Ramos (cell line): ENCODE measurements around the gene KRTAP2-1.
"Not testable (repeated sequence)": the region's sequence is repeated elsewhere in the genome, so short reads cannot be mapped to it uniquely, and the experiment has no call there.

Source experiments
- in situ Hi-C: fragments of 300-500 bp; cut with MboI; formaldehyde crosslinking; loops from one replicate; pipeline ENCODE4 v1.14.3; 2022; ENCODE audit warnings: low sequenced_read_pairs; ENCODE audit not compliant: unreplicated experiment

Gene KRTAP2-1

GRCh38 chr17:41046735-41047465 is at the start of gene KRTAP2-1:
Gene KRTAP2-1, minus strand, starts transcription at chr17:41047316. Its CDS starts 49 bp downstream, at chr17:41047267.
- in situ Hi-C loops: not testable (repeated sequence)

GRCh38 chr17:41096055-41096454 is 48.9 kb upstream of the KRTAP2-1 start:
- in situ Hi-C loops: no loop called here

GRCh38 chr17:41088760-41089352 is 41.7 kb upstream of the KRTAP2-1 start:
- in situ Hi-C loops: not testable (repeated sequence)

- in situ Hi-C loops: not testable (repeated sequence)
Observed at GRCh38 chr17:41084100-41084856, 37.2 kb upstream of the KRTAP2-1 start, which contains the start of gene KRTAP4-7. Gene KRTAP4-7, plus strand, starts transcription at chr17:41084150. Its CDS starts 57 bp downstream, at chr17:41084207.

GRCh38 chr17:41083427-41083826 is 36.3 kb upstream of the KRTAP2-1 start:
- in situ Hi-C loops: not testable (repeated sequence)

- in situ Hi-C loops: no loop called here
Observed at GRCh38 chr17:41082626-41083025, 35.5 kb upstream of the KRTAP2-1 start.

GRCh38 chr17:41076788-41077187 is 29.7 kb upstream of the KRTAP2-1 start:
- in situ Hi-C loops: no loop called here

- in situ Hi-C loops: no loop called here
Observed at GRCh38 chr17:41073676-41074075, 26.6 kb upstream of the KRTAP2-1 start.

- in situ Hi-C loops: no loop called here
Observed at GRCh38 chr17:41071606-41072360, 24.7 kb upstream of the KRTAP2-1 start.

- in situ Hi-C loops: no loop called here
Observed at GRCh38 chr17:41069031-41069430, 21.9 kb upstream of the KRTAP2-1 start.

- in situ Hi-C loops: no loop called here
Observed at GRCh38 chr17:41067281-41067680, 20.2 kb upstream of the KRTAP2-1 start.

GRCh38 chr17:41065829-41066624 is 18.9 kb upstream of the KRTAP2-1 start, which contains the start of gene KRTAP2-4:
Gene KRTAP2-4, minus strand, starts transcription at chr17:41065879. Its CDS starts 34 bp downstream, at chr17:41065845.
- in situ Hi-C loops: no loop called here

GRCh38 chr17:41065016-41065689 is 18.0 kb upstream of the KRTAP2-1 start:
- in situ Hi-C loops: not testable (repeated sequence)

- in situ Hi-C loops: no loop called here
Observed at GRCh38 chr17:41064301-41064700, 17.2 kb upstream of the KRTAP2-1 start.

GRCh38 chr17:41063449-41063848 is 16.3 kb upstream of the KRTAP2-1 start:
- in situ Hi-C loops: no loop called here

GRCh38 chr17:41061964-41062363 is 14.8 kb upstream of the KRTAP2-1 start:
- in situ Hi-C loops: no loop called here

GRCh38 chr17:41060052-41060604 is 13.0 kb upstream of the KRTAP2-1 start, which contains the start of gene KRTAP2-3:
Gene KRTAP2-3, minus strand, starts transcription at chr17:41060114. Its CDS starts 64 bp downstream, at chr17:41060050.
- in situ Hi-C loops: no loop called here

- in situ Hi-C loops: not testable (repeated sequence)
Observed at GRCh38 chr17:41059276-41060051, 12.3 kb upstream of the KRTAP2-1 start.
